HG02981 (cell line): ENCODE results near the gene CCDC81.
"Not testable (repeated sequence)": the region's sequence is repeated elsewhere in the genome, so short reads cannot be mapped to it uniquely, and the experiment has no call there.

Experiments used
- ATAC-seq: cut with Tn5 transposase; IDR thresholded peaks from one replicate; pipeline ENCODE4 v1.9.1; 2021; ENCODE audit warnings: mild to moderate bottlenecking, moderate library complexity; ENCODE audit not compliant: unreplicated experiment

The CCDC81 gene

GRCh38 chr11:86386283-86386682 lies 11.6 kb downstream of the CCDC81 start:
- no peak for ATAC-seq

GRCh38 chr11:86386746-86387145 lies 12.1 kb downstream of the CCDC81 start:
- ATAC-seq, result no peak

DNA sequence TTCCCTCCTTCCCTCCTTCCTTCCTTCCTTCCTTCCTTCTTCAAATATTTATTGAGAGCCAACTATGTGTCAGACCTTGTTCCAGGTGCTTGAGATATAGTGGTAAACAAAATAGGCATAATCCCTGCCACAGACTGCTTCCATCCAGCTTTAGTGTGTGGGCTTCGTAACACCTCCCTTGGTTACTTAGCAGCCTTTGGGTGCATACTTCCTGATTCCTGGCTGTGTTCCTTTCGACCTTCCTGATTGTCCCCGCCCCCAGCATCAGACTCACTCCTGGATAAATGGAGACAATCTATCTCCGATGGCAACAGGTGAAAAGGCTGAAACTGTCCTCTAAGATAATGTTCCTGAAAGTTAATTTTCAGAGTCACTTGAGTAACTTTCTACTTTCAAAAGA lies 13.5 kb downstream of the CCDC81 start:
- ATAC-seq, result no peak

DNA sequence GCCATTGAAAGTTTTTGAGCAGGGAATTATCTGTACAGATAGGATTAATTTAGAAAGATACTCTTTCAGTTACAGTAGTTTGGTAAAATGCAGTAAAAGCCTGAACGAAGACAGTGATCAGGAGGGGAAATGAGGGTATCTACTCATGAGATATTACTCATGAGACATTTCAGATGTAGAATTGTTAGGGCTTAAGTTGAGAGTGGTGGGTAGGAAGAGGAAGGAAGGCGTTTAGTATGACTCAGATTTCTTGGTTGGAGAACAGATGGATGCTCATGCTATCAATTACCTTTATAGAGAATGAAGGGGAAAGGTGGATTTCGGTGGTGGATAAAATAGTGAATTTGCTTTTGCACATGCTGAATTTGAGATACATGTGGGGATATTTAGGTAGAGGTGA lies 15.8 kb downstream of the CCDC81 start:
- no peak for ATAC-seq

DNA sequence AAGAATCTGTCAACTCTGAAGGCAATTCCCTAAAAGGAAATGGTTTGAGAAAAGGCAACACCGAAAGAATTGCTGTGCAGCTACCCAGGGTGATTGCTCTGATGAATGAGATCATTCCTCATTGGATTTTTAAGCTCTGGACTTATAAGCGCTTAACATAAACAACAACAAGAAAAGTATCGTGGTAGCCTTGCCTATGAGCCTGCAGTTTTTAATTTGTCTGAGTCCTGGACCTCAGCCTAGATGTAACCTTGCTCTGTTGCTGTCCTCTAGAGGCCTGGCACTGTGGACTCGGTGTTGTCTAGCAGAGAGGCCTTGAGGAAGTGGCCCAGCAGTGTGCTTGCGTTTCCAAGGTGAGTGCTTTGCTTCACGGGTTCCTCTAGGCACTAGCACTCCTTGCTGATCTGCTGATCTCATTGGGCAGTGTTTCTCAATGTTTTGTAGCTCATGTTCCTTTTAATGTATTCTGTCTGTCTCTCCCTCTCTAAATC lies 20.4 kb downstream of the CCDC81 start:
- no peak for ATAC-seq

DNA sequence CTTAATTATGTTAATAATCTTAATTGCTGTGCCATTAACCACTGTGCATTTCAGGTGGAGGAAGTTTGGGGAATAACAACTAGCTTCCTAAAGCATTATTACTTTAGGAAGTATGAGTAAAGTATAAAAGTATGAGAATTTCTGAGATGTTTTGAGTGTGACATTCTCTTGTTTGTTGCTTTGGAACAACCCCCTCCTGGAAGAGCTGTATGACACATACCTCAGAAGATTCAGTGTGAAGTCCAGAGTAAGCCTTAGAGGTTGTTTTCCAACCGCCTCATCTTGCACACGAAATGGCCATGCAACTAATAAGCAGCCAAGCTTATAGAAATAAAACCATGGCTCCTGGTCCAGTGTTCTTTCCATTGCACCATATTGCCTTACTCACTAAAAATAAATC lies 21.7 kb downstream of the CCDC81 start:
- ATAC-seq, result no peak

DNA sequence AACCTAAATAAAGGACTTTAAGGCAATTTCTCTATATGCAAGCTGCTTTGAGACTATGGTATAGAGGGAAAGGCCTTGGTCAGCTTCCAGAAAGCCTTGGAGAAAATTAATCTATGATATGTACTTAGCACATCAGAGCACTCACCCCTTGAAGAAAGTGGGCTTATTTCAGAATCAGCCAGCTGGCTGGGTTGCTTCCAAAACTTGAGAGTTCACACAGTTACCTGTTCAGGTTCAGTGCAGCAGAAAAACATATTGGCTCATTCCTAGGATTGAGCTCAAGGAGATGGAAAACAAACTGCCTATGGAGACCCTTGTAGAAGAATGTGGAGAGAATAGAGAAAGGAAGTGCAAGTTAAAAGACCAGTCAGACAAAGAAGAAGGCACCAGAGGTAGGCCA lies 22.7 kb downstream of the CCDC81 start:
- no peak for ATAC-seq

DNA sequence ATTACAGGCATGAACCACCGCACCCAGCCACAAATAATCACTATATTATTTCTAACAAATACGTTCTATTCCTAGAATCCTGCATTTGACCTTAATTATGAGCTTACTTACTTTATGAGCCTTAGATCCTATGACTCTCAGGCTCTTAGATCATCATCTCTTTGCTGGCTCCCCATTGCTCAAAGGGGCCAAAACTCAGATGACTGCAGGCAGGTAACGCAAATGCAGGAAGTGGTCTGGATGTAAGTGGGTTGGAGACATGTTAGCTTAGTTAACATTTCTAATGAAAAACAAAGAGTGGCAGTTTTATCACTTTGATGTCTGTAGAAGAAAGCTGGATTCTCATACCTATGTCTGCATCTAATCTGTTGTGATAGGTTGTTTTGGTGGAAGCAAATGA lies 23.4 kb downstream of the CCDC81 start:
- no peak for ATAC-seq

DNA sequence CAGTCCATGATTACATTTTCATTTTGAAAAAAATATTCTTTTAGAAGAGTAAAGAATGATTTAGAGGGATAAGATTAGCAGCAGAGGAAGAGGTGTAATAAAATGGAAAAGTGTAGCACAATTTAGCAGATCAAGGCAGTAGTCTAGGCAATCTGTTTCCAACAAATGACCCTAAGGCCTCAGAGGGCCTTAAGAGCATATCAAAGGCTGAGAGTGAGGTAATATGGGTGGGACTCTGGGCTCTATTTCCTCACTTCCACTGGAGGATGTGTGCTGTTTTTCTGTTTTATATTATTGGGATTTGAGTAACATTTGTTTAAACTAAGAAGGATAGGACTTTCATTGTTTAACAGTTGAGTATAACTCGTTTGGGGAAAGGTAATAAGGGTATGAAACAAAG lies 28.8 kb downstream of the CCDC81 start:
- ATAC-seq, result no peak

- ATAC-seq, result no peak
Measured at GRCh38 chr11:86408845-86409244, 34.2 kb downstream of the CCDC81 start.

GRCh38 chr11:86414032-86414431 lies 39.3 kb downstream of the CCDC81 start:
- ATAC-seq, result no peak

DNA sequence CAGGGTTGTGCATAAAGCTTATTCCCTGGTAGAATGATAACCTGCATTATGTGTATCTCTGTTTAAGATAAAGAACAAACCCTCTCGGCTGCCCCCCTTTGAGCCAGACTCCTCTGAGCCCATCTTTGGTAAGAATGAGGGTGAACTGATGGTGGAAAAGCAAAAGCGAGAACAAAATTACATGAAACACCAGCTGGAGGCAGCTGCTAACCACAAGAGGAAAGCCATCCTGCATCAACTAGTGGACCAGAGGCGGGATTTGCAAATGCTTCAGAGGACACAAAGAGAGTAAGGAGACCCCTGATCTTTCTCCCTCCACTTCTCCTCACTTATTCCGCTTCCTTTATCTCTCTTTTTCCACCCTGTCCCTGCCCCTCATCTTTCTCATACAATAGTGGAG lies 40.3 kb downstream of the CCDC81 start:
- ATAC-seq, result no peak

DNA sequence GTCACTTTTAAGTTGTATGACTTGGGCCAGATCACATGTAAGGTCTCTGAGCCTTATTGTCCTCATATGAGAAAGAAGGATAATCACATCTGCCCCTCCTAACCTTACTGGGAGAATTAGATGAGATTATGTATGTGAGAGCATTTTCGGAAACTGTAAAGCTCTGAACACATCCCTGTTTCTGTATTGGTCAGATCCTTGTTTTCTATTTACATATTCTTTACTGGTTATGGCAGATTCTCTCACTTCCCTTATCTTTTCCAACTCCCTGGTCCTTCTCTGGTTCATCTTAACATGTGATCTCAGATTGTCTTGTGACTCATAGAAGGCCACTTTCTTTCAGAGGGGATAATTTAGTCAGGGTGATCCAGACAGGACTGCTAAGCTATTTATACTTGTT lies 41.8 kb downstream of the CCDC81 start:
- no peak for ATAC-seq

DNA sequence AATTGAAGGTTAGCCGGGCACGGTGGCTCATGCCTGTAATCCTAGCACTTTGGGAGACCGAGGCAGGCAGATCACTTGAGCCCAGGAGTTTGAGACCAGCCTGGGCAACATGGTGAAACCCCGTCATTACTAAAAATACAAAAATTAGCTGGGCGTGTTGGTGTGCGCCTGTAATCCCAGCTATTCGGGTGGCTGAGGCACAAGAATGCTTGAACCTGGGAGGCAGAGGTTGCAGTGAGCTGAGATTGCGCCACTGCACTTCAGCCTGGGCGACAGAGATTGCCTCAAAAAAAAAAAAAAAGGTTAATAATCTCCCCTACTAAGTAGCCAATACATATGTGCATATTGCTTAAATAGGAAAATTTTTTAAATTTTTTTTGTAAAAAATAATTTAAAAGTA lies 42.3 kb downstream of the CCDC81 start:
- not testable (repeated sequence) for ATAC-seq

GRCh38 chr11:86418106-86418505 lies 43.4 kb downstream of the CCDC81 start:
- ATAC-seq, result no peak

DNA sequence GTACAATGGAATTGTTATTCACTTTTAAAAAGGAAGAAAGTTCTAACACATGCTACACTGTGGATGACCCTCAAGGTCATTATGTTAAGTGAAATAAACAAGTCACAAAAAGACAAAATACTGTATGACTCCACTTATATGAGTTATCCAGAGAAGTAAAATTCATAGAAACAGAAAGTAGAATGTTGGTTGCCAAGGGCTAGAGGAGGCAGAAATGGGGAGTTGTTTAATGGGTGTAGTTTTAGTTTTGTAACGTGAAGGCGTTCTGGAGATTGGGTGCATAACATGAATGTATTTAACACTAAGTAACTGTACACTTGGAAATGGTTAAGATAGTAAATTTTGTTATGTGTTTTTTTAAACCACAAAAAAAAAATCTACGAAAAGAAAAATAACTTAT lies 43.8 kb downstream of the CCDC81 start:
- ATAC-seq, result no peak

DNA sequence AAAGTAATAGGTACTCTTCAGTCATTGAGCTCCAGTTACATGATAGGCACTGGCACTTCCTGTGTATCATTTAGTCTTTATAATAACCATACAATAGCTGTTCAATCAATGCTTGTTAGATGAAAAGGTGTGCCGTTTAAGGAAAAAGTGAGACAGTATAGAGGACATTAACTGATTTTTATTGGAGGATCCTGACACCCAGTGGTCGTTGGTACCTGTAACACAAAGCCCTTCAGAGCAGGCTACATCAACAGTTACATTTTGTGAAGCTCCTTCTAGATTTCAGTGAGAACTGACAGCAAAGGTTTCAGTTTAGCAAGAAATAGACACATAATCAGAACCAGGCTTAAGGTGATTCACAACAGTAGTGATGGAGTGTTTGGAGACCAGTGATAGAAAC lies 44.2 kb downstream of the CCDC81 start:
- peak; percentile 42 for ATAC-seq

DNA sequence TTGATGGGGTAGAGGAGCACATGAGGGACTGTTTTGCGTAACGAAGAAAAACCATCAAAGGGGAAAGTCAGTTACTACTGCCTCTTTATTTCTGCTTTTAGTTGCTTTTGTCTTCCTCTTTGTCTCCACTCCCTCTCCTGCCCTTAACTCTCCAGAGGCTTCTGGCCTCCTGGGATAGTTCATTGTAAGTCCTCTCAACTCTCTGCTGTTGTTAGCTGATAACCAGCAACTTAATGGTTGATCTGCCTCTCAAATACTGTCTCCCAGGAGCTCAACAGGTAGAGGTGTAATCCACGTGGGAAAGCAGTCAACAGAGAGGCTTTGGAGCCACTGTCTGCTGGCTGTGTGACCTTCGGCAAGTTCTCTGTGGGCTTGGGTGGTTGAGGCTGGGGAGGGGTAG lies 47.3 kb downstream of the CCDC81 start:
- no peak for ATAC-seq

- no peak for ATAC-seq
Measured at GRCh38 chr11:86422371-86422770, 47.7 kb downstream of the CCDC81 start.

GRCh38 chr11:86423488-86423887 lies 48.8 kb downstream of the CCDC81 start:
- ATAC-seq, result not testable (repeated sequence)

DNA sequence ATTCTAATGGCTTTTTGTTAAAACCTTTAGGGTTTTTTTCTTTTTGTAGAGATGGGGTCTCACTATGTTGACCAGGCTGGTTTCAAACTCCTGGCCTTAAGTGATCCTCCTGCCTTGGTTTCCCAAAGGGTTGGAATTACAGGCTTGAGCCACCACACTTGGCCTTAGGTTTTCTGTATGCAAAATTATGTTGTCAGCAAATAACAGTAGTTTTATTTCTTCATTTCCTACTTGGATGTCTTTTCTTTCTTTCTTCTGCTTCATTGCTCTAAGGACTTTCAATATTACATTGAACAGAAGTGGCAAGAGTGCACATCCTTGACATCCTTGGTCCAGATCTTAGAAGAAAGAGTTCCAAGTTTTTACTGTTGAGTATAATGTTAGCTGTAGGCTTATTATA lies 52.8 kb downstream of the CCDC81 start:
- ATAC-seq, result no peak

DNA sequence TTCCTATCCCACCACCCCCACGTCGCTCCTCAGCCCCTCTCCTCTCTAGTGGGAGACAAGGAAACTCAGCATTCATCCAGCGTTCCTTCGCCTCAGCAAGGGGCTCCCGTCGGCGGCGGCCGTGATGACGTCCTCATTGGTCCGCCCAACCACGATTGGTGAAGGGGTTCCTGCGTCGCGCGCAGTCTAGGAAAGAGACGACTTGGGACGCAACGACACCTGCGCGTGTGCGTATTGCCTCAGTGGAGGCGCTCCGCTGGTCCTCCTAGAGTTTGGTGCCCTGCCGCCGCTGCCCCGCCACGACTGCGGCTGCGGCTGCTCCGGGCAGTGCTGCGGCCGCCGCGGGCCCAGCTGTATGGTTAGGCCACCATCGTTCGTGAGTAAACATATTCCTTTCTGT lies 56.6 kb downstream of the CCDC81 start:
- no peak for ATAC-seq

GRCh38 chr11:86433361-86434095 lies 58.8 kb downstream of the CCDC81 start:
- not testable (repeated sequence) for ATAC-seq
